HG02678 (cell line): ENCODE results near the gene FGFR3.
A peak's percentile ranks its signal among the peaks of the same experiment; 100 is the strongest.
"Not testable (repeated sequence)": the region's sequence is repeated elsewhere in the genome, so short reads cannot be mapped to it uniquely, and the experiment has no call there.

ENCODE experiments used
- ATAC-seq: cut with Tn5 transposase; IDR thresholded peaks from one replicate; pipeline ENCODE4 v1.9.1; 2021; ENCODE audit warnings: mild to moderate bottlenecking, moderate library complexity; ENCODE audit not compliant: unreplicated experiment

Gene FGFR3

DNA sequence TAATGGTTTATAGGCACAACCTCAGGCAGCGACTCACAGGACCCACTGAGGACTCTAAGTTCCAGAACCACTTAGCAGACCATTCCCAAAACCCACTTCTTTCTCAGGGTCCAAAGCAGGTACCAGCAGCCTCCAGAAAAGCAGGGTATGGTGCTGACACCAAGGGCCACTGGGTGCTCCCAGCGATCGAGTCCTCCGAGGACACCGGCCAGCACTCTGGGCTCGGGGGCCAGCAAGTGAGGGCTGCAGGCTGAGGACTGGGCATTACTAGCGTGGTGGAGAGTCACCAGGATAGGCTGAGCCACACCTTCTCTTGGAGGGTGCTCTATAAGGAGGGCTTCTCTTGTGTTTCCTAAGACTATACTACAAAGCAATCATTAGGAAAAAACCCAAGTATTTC is 43.6 kb downstream of the FGFR3 start:
- no peak for ATAC-seq

DNA sequence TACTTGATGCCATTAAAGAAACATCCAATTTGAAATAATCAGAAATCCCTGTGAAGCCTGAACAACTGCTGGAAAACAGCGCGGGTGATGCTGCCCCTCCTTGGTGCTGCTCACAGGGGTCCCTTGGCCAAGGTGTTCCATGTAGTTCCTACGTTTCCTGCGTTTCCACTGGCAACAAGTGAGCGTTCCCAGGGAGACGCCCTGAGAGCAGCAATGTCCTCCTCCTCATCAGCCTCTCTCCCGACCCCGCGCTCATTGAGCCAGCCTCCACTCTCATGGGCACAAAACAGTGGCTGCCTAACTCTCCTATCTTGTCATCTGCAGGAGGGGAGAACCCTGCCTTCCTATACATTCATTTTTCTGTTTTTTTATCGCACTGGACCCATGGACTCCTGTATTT is 44.0 kb downstream of the FGFR3 start:
- ATAC-seq: no peak

DNA sequence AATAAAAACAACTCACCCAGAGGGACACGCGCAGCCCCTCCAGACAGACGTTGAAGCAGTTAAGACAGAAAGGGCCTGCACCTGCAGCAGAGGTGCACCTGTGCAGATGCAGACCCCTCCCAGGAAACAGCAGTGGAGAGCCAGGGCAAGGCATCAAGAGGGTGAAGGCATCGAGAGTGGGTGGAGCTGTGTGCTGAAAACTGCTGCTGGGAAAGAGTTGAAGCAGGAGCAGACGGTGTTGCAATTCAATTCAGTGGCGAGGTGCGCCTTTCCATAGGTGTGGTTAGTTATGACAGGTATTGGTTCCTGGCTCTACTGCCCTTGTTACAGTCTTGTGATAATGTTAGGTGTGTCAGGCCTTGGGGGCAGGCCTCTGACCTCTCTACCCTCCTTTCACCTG is 46.2 kb downstream of the FGFR3 start:
- ATAC-seq: no peak

DNA sequence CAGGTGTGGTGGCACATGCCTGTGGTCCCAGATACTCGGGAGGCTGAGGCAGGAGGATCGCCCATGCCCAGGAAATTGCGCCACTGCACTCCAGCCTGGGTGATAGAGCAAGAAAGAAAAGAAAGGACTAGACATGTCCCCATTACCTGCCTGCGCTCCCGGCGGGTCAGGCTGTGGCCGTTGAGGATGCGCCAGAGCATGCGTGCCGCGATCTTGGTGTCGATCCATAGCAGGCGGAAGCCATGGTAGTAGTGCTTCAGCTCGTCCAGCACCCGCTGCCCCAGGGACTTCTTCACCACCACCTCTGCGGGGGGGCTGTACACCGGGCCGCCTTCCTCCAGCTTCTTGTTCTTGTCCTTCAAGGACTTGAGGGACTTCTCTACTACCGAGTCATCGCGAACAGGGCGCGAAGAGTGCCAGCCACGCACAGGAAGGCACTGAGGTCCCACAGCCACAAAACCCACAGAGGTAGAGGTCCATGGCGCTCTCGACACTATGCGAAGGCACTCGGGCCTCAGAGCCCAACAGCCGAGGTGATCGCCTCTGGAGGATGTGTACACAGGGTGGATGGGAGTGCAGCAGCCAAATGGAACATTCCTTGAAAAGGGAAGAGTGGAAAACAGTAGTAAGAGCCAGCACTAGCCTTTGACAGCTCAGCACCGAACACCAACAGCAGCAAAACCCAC is 48.3 kb downstream of the FGFR3 start:
- ATAC-seq: no peak

DNA sequence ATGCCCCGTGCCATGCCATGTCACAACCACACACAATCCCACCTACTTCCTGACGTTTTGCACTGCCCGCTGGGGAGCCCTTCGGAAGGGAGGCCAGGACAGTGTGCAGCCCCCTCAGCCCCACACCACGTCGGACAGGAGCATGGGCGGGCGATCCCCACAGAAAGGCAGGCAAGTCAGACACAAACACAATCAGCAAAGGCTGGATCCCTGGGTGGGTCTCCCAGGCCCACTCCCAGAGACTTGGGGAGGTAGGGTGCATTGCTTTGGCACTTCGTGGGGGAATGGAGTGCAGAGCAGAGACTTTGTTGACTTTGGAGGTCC is 48.8 kb downstream of the FGFR3 start:
- ATAC-seq: no peak

DNA sequence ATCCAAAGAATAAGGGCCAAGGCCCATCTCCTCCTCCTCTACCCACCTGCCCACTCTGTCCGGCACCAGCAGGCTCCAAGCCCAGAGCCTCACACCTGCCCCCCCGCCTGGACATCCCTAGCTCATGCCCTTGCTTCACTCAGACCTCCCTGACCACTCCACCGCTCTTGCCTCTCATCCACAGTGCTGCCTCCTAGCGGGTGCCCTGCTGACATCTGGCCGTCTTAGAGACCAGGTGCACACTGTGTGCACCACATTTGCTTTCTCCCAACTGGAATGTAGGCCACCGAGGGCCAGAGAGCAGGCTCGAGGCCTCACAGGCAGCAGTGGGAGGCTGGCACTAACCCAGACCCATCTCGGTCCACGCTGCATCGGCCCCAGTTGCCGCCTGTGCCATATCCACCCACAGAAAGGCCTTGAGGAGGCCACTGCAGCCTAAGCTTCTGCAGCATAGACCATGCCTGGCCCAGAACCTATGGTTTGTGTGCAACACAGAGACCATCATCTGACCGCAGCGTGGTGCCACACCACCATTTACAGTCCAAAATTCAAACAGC is 49.3 kb downstream of the FGFR3 start:
- no peak for ATAC-seq

DNA sequence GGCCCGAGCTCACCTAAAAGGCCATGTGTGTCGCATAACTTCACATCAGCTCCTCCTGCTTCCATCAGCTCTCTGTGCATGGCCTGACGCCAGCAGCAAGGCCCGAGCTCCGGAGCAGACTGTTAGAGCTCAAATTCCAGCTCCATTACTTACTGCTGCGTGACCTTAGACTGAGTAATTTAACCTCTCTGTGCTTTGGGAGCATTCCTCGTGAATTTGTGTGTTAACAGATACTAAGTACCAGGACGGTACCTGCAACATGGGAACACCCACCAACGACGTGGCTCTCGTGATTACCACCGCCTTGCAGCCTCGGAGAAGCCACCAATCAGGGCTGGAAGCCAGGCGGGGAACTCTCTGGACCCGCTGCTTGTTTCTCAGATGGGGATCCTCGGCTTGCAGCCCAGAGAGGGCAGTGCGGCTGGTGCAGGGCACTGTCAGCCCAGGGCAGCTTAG is 49.9 kb downstream of the FGFR3 start:
- ATAC-seq: no peak

DNA sequence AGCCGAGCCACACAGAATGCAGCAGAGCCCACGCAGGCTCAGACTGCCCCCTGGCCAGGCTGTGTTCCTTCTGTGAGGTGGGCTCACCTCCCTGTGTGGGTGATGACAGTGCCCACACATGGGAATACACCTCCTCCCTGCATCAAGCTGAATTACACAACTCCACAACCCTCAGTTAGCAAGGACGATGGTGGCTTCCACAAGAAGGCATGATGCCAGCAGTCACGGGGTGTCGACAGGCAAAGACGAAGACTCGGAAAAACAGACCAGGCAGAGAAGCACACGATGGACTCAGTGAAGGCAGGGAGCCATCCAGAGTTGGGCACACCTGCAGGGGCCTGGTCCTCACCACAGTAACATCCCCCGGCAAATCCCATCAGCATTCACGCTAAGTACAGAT is 50.8 kb downstream of the FGFR3 start:
- ATAC-seq: no peak

DNA sequence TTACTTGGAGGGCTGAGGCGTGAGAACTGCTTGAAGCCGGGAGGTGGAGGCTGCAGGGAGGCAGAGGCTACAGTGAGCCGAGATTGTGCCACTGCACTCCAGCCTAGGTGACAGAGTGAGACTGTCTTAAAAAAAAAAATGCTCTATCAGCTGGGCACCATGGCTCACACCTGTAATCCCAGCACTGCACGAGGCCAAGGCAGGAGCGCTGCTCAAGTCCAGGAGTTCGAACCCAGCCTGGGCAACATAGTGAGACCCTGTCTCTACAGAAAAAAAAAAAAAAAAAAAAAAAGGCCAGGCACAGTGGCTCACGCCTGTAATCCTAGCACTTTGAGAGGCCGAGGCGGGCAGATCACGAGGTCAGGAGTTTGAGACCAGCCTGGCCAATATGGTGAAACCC is 51.5 kb downstream of the FGFR3 start:
- not testable (repeated sequence) for ATAC-seq

DNA sequence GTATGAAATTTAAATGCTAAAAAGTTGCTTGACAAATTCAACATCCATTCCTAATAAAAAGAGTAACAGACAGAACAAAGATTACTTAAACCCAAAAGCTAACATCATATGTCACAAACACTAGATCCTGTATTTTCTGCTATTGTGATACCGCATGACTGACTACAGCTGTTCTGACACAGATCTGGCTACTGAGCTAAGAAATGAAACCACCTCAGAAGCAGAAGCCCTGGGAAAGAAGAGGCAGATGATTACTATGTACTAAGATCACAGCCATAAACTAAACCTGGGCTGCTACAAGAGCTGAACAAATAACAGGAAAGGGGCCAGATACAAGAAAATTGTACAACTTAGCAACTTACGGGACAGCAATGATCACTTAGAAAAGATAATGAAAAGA is 53.5 kb downstream of the FGFR3 start:
- no peak for ATAC-seq

DNA sequence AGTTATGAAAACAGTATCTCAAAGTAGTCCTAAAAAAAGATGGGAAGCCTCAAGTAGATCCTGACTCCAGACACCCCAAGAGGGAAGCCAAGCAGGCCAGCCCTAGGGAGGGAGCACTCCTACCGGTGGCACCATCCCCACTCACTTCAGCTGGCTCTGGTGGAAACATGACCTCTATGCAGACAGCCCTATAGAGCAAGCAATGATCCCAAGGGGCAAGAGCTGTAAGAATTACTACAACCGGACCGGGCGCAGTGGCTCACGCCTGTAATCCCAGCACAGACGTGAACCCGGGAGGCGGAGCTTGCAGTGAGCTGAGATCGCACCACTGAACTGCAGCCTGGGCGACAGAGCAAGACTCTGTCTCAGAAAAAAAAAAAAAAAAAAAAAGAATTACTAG is 57.2 kb downstream of the FGFR3 start:
- no peak for ATAC-seq

DNA sequence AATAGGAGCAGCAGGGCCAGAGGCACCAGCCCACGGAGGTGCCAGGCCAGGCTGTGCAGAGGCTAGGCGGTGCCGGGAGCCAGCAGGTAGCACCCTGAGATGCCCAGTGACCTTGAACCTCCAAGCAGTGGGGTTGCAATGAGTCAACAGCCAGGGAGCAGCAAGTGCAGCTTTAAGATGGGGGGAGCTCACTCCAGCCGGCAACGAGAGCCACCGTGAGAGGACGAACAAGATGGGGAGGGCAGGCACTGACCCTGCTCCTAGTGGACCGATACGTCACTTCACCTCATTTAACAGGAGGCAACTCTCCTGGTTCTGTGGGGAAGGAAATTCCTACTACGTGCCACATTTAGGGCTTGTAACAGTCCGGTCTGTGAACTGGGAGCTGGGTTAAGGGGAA is 58.1 kb downstream of the FGFR3 start:
- no peak for ATAC-seq

DNA sequence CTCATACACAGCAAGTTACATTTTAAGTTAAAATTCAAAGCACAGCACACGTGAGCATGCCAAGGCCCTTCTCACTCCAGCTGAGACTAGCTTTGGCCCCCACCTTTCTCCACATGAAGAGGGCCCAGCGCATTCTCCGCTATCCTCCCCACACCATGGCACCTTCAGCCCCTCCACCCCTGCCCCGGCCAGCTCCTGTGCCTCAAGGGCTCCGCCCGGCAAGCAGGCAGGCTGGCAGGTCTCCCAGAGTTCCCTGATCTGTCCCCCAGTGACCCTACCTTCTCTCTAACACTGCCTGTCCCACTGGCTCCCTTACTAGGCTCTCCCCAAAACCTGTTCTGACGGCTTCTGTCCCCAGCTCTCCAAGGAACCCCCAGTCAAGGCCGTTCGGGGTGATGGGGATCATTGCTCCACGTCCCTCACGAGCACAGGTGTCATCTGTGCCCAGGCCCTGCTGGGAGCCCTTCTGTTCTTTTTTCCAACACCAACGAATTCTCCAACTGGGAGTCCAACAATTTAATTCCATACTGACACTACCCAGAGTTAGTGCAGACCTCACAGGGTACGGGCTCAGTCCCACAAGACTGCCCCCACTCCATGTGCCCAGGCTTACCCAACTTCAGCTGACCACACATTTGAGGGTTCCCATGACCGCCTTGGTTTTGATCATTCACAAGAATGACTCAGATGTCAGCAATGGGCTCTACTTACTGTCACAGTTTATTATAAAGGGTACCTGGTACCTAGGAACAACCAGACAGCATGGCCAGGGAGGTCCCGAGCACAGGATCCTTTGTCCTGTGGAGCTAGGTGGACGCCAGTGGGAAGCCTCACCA is 58.7 kb downstream of the FGFR3 start:
- ATAC-seq: no peak

DNA sequence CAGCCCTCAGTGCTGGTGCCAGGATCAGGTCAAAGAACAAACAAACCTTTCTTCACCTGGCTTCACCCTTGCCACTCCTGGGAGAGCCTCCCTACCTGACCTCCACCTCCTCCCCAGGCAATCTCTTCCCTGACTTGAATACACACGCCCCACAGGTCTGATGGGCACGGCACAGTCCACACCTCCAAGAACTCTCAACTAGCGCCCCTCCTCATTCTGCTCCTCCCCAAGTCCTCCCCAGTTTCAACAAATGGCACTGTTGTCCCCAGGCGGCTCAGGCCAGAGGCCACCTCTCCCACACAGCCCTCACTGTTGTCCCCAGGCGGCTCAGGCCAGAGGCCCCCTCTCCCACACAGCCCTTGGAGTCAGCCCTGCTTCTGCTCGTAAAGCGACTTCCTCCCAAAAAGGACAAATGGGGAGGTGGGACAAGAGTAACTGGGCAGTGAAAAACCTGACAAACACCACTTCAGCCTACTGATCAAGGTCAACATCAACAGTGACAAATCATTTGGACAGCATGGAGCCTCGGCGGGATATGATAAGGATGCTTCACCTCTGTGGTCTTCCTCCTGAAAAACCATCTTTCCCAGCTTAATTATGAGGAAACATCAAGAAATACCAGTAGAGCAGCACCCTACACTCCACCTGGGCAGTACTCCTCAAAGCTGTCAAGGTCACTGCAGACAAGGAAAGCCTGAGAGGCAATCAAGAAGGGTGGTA is 60.0 kb downstream of the FGFR3 start:
- ATAC-seq: no peak

DNA sequence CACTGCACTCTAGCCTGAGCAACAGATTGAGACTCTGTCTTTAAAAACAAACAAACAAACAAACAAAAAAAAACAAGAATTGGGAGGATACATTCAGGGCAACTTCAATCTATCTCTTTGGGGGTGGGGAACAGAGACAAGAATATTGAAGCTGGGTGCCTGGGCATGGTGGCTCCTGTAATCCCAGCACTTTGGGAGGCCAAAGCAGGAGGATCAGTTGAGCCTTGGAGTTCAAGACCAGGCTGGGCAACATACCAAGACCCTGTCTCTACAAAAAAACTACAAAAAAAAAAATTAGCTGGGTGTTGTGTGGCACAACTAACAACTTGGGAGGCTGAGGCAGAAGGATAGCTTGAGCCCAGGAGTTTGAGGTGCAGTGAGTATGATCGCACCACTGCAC is 61.7 kb downstream of the FGFR3 start:
- no peak for ATAC-seq

DNA sequence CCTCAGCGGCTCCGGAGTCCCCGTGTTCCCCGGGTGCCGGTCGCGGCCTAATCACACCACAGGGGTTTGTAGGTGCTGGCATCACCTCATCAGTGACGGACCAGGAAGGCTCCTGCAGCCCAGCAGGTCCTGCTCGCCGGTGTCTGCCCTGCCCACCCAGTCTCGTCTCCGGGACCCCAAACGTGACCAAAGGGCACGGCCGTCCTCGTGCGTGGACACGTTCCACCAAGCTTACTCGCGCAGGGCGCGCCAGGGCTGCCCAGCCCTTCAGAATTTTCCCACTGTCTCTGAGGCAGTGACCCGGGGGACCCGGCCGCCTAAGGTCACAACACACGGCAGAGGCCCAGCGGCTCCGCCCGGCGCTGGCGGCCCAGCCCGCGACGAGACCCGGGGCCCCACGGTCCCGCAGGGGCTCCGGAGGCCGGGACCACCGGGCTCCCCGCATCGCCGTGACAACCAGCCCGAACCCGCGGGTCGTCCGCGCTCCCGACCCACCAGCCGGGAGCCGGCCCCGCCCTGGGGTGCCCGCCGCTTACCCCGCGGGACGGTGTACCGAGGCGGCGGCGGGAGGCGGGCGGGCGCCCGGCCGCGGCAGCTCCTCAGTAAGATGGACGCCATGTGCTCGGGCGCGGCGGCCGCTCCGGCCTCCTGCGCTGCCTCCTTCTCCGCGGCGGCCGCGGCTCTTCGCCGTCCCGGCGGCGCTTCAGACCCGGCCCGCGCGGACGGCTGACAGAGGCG is 62.4 kb downstream of the FGFR3 start:
- peak; percentile 5 for ATAC-seq

DNA sequence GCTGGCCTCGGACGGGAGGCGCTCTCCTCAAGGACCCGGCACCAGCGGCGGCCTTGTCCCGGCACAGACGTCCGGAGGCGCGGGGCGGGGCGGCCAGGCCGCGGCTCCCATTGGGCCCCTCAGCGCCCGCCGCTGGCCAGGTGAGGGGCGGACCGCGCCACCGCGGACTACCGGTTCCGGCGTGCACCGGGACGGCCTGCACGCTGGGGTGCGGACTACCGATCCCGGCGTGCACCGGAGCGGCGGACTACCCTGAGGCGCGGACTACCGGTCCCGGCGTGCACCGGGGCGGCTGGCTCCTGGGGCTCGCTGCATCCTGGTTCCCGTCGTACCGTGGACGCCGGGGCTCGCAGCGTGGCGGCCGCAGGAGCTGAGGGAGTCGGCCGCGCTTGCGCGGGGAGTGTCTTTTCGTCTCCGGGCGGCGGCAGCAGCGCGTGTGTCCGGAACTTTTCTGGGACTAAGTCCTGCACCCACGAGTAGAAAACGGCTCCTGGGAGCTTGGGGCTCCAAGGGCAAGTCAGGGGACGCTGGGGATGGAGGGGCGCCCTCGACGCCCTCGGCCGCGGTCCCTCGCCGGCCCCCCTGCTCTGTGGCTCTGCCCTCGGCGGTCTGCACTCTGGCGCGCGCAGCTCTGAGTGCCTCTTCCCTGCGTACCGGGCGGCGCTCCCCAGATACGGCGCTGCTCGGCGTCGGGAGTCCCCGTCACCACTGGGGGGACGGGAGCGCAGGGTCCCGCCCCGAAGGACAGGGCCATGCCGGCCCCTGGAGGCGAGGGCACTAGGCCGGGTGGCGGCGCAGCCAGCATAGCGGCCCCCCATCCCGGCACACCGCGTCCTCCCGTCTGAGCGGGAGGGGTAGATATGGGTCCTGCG is 63.2 kb downstream of the FGFR3 start, which contains the start of gene LETM1:
Gene LETM1 (minus strand): TSS at position 86 of the 872 bp plus-strand sequence. CDS start 206 bp downstream, outside the sequence.
- peak; percentile 95 for ATAC-seq

DNA sequence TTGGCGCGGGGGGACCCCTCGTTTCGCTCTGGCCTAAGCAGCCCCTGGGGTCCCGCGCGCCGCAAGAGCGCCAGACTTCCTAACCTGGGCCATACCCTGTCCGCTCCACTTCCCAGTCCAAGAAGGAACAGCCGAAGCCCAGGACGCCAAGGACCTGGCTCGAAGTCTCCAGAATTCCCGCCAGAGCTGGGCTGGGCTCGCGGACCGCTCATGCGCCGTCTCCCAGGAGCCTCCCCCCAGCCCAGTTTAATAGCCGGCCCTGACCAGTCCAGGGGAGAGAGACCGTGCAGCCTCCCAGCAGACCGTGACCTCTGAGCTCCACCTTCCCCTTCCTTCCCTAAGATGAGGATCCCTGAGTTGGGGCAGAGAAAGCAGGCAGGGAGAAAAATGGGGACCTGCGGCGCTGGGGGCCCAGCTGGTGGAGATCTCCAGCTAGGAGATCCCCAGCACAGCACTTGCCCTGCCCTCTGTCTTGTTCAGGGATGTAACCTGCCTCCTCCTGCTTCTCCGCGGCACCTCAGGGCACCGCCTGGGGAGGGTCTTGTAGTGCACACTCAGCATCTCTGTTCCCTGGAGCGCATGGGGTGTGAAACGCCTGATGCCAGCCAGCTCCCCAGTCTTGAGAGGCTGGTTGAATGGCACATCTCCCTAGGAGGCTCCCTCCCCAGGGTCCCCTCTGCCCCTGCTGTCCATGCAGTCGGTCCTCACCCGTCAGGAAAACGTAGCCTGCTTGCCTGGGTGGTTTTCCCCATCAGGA is 64.0 kb downstream of the FGFR3 start:
- no peak for ATAC-seq

DNA sequence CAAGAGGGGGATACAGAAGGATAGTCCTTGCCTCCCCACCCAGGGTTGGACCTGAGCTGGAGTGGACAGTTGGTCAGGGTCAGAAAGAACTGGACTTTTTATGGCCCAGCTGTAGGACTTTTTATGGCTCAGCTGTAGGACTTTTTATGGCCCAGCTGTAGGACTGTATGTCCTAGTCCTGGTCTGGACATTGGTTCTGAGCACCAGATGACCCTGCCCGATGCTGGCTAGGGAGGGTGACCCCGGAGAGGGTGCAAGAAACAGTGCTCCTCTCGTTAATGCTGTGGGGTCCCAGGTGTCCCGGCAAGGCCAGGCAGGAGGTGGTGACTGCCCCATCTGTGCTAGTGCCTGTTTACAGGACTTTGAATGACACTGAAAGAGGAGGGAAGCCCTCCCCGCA is 64.8 kb downstream of the FGFR3 start:
- ATAC-seq: no peak
